ENCODE results near the gene AK2.
"Not testable (repeated sequence)": the region's sequence is repeated elsewhere in the genome, so short reads cannot be mapped to it uniquely, and the experiment has no call there.

The AK2 gene

DNA sequence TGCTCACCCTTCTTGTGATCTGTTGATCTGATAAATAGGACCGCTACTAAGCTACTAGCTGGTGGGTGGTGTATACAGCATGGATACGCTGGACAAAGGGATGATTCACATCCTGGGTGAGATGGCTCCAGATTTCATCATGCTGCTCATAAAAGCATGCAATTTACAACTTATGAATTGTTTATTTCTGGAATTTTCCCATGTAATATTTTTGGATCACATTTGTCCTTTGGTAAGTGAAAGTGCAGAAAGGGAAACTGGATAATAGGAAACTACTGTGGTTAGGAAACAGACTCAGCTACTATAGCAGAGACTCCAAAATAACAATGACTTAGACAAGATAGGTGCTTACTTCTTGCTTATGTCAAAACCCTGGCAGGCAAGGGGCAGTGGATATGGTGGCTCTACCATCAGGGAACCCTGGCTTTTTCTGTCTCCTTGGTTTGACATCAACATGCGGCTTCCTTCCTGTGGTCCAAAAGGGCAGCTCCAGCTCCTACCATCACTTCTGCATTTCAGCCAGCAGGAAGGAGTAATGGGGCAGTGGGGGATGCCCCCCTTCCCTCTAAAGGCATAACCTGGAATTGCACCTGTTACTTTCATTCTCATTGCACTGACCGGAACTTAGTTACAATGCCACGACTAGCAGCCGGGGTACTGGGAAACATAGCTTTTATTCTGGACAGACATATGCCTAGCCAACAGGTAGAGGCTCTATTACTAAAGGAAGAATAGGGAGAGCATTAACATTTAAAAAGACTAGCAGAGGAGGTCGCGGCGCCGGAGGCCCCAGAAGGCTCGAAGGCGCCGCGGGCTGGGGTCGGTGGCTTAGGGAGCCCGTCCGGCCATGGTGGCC is 13.8 kb upstream of the AK2 start:
- no peak for DNase-seq

DNA sequence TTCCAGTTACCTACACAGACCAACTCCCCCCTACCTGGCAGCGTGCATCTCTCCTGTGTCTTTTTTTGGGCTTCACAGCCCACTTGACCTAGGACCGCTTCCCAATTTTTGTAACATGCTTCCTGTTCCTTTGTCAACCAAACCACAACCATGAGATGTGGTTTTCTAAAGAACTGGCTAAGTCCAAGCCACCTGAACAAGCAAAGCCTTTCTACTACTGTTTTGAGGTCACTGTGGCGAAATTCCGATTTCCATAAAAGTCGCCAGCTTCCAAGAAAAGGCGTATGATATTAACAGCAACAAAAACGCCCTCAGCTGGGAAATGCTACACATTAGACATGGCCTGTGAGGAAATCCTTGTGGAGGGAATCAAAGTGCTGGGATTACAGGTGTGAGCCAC is 12.7 kb upstream of the AK2 start:
- DNase-seq = no peak

DNA sequence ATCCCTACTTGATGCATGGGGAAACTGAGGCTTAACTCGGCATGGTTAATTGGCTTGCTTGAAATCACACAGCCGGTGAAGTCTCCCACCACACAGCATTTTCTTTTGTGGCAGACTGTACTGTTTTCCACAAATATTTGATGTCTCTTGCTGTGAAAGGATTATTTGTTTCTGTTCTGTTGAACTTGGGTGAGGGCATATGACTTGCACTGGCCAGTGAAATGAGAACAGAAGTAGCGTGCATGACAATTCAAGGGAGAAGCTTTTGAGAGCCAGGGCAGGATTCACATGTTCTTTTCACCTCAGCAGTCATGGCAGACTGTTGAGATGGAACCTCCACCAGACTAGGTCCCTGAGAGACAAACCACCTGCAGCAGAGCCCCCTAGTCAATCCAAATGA is 11.7 kb upstream of the AK2 start:
- DNase-seq = no peak

DNA sequence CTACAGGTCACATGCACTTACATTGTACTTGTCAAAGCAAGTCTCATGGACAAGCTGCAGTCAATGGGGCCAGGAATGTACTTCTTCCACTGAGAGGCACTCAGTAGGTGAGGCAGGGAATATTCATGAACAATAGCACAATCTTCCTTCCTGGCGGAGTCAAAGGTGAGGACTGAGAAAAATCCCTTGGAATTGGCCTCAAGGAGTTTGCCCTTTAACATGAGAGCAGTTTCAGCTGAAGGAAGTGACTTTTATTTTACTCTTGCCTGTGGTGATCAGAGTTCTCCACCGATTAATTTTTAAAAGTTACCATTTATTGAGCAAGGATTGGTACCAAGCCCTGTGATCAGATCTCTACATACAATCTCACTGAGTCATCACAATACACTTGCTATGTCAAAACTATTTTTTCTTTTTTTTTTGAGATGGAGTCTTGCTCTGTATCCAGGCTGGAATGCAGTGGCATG is 11.2 kb upstream of the AK2 start:
- no peak for DNase-seq

DNA sequence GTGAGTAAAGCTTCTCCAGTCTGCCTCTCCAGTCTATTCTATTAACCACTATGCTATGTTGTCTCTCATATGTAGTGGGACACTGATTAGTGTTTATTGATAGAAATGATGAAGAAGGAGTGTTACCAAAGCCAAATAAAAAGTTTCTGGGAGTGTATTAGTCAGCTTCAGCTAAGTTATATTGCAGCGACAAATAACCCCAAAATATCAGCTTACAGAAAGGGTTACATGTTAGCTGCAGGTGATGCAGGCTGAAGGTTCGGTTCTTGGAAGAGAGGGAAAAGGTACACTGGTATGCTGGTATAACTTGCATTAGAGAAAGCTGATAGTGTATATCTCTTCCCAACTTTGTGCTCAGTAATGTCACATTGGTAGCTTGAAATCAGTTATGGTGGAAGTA is 10.6 kb upstream of the AK2 start:
- DNase-seq = no peak

DNA sequence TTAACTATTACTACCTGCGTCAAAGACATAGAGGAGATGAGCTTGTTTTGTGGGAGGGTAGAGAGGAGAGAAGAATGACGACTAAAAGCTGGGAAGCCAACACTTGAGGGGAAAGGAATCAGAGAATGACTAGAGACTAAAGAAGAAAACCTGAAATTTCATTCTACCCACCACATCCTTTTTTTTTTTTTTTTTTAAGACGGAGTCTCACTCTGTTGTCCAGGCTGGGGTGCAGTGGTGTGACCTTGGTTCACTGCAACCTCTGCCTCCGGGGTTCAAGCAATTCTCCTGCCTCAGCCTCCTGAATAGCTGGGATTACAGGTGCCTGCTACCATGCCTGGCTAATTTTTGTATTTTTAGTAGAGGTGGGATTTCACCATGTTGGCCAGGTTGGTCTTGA is 9.6 kb upstream of the AK2 start:
- DNase-seq = not testable (repeated sequence)

DNA sequence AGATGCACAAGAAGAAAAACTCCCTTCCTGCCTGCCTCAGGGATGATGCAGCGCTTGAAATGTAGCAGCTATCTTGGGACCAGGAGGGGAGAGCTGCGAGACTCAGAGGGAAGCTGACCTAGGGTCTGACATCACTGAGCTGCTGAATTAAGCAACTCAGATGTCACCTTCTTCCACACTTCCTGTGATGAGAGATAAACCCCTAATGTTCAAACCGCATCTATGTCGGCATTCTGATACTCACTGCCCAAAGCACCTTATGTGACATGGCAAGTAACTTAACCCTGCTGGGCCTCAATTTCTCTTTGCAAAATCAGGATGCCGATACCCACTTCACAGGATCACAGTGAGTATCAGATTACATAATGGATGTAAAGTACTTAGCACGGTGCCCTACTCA is 9.1 kb upstream of the AK2 start:
- DNase-seq = no peak

DNA sequence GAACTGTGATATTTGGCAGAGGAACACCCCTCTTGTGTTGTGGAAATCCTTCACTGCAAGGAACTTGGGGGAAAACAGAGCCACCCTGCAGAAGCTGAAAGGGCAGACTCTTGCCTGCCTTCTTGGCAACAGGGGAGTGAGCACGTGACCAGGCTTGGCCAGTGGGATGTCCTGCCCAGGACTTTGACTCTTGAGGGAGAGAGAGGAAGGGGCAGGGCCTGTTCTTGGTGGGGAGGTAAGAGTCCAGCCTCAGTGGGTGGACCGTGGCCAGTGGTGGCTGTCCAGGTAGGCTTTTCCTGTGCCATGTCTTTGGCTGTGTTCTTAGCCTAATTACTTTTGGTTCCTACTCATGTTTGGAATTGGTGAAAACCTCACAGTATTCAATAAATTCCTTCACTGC is 8.6 kb upstream of the AK2 start:
- no peak for DNase-seq

DNA sequence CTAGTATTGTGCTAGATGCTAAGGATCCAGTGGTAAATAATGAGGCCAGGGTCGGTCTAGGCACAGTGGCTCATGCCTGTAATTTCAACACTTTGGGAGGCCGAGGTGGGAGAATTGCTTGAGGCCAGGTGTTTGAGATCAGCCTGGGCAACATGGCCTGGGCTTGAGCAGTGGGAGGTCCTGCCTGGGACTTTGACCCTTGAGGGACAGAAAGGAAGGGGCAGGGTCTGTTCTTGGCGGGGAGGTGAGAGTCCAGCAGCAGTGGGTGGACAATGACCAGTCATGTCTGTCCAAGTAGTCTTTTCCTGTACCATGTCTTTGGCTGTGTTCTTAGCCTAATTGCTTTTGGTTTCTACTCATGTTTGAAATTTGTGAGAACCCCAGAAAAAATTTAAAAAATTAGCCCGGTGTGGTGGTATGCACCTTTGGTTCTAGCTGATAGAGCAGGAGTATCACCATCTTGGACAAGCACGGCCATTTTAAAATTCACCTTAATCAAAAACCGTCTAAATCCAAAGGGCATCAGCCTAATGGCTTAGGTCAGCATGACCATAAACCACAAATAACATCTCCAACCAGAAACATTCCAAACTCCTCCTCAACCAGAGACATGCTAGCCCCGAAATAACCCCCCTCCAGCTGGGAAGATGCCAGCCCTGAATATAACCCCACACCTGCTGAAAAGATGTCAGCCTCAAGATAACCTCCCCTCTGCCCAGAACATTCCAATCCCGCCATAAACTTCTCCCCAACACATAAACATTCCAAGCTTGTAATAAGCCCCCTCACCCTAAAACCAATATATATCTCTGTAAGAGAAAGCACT is 6.8 kb upstream of the AK2 start:
- DNase-seq = no peak

DNA sequence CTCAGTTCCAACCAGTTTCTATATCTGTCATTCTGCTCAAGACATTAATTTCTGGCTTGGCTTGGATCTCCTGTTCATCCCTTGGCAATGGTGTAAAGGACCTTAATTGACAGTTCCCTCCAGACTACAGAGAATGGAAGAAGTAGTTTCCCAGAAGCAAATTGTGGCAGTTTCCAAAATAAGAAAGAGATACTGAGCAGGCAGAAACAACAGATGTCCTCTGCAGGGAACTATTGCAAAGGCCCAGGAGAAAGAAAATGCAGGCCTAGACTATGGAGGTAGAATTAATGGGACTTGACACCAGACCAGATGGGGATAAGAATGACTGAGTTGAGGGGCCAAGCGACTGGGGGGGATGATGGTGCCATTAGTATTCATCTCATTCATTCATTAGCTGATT is 6.1 kb upstream of the AK2 start:
- DNase-seq = no peak

DNA sequence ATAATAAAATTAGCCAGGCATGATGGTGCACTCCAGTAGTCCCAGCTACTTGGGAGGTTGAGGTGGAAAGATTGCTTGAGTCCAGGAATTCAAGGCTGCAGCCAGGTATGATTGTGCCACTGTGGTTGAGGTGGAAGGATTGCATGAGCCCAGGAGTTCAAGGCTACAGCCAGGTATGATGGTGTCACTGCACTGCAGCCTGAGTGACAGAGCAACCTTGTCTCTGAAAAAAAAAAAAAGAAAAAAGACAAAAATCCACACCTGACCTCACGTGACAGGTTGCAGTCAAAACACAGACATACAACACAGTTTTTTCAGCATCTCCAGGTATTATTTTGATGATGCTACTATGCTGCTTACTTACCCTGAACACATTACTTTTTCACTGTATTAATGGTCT is 4.3 kb upstream of the AK2 start:
- DNase-seq = no peak

DNA sequence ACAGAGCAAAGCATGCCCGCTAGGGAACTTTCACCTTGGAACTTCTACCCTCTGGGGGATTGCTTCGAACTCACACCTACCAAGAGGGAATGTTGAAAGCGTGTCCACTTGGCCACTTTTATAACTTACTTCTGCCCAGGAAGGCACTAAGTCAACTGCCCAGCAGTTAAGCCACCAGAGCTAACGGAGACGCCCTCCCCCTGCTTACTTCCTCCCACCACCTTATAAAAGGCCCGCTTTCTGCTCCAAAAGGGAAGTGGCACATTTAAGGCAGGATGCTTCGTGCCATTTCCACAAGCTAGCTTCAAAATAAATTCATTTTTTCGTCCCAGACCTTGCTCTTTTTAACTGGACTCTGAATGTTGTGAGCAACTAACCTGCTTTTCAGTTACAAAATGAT is 3.2 kb upstream of the AK2 start:
- DNase-seq = no peak

DNA sequence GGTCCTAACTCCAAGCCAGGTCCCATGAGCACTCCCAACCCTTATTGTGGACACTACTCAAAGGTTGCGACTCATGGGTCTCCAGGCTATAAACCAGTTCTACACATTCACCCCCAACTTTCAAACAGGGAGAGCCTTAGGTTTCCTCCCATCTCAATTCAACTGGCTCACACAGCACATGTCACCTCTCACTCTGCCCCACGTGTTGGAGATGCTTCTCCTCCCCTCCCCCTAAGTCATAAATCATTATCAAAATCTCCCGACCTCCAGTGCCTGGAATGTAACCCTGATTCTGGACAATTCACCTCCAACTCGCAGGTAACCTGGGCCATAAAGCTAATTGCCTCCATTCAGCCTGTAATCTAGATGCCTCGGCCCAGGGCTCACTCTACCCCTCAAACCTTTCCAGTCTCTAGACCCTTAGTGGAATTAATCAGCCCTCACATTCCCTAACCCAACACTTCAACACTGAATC is 595 bp downstream of the AK2 start:
- DNase-seq = no peak

DNA sequence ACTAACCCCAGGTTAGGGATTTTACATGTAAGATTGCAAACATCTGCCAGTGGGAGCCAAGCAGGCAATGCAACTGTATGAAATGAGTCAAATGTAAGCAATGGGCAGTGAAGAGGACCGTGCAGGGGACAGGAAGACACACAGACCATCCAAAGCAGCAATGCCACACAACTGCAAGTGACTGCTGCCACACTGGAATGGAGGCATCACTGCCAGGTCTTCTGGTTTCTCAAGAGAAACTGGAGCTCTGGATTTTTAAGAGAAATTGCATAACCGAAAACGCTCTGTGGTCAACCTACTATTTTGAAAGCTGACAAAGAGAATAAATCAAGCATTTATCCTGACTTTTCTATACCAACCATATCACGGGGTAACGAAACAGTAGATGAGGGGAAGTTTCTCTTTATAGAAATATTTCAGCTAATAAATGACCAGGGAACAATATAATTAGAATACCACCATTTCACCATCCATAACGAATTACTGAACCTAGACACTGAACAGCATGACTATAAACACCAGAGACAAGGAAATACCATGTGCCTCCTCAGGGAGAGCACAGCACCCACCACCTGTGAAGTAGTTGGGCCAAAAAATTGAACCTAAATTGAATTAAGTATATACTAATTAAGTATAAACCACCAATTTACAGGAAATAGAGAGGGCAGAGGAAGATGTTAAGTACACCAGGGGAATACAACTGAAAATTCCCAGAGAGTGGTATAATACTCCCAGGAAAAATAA is 4.4 kb downstream of the AK2 start:
- DNase-seq = no peak

DNA sequence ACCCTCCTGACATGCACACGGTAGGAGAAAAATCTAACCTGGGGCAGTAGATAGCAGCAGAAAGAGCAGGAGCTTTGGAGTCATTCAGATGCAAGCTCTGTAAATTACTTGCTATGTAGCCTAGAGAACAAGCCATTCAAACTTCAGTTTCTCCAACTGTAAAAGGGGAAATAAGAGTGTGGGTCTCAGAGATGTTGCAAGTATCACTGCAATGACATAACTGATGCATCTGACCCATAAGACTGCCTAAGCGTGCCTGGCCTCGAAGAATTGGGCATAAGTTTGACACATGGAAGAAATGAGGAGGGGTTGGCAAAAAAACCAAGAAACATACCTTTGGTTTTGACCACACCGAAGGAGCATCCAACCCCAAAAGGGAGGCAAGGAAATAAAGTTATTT is 5.2 kb downstream of the AK2 start:
- DNase-seq = no peak

DNA sequence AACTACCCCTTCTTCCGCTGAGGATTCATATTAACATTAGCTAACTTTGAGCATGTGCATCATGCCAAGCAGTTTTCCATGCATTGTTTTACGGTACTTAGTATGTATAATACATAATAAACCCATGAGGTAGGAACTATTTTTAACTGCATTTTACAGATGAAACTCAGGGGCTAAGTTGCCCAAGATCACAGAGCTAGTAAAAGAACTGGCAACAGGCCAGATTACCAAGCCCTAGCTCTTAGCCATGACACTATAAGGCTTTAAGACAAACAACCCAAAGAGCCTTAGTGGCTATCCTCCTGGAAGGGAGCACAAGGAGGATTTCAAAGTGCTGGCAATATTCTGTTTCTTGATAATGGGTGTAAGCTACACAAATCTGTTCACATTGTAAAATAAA is 6.1 kb downstream of the AK2 start:
- DNase-seq = no peak

DNA sequence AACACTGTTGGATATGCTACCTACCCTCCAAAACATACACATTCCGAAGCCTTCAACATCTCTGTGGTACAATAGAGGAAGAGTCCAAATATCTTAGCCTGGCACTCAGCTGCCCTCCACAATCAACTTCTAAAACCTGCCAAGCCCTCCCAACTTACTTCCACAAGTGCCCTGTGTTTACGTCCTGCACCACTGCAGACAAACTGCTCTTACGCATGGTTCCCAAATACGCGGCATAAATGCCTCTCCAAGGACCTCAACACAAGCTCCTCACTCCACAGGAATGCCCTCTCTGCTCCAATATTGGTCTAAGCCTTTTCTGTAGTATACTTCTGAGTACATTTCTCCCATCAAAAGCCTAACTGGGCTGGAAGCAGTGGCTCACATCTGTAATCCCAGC is 6.8 kb downstream of the AK2 start:
- no peak for DNase-seq

DNA sequence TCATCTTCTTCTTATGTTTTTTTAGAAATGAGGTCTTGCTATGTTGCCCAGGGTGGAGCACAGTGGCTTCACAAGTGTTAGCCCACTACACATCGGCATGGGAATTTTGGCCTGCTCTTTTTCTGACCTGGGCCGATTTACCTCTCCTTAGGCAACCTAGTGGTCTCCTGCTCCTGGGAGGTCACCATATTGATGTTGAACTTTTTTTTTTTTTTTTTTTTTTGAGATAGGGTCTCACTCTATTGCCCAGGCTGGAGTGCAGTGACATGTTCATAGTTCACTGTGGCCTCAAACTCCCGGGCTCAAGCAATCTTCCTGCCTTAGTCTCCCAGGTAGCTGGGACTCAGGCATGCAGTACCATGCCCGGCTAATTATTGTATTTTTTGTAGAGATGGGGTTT is 7.5 kb downstream of the AK2 start:
- no peak for DNase-seq

DNA sequence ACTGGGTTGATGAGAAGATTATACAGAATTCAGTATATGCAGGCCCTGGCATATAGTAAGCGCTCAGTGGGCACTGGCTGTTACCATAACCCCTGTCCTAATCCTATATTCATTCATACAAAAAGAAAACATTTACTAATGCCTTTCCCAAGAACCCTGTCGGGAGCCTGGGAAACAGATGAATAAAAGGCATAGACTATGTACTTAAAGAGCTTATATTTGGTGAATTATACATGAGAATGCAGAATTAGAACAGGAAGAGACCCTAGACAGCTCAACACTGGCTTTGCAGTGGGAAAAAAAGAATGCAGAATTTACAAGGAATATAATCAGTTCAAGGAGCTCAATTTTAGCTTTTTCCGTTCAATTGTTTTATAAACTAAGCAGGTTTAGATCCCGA is 10.9 kb downstream of the AK2 start:
- DNase-seq = no peak

DNA sequence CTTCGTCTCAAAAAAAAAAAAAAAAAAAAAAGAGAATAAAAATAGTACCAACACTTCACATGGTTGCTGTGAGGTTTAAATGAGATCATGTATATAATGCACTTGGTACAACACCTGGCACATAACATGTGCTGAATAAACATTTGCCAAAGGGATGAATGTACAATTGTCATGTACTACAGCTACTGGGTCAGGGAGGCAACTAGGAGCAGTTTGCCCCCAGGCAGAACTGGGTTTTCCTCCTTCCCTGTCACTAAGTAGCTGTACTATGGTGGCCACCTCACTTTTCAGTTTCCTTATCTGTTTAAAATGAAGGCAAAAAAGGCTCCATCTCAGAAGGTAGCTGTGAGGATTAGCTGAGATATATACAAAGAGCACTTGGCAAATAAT is 11.5 kb downstream of the AK2 start:
- DNase-seq = no peak

DNA sequence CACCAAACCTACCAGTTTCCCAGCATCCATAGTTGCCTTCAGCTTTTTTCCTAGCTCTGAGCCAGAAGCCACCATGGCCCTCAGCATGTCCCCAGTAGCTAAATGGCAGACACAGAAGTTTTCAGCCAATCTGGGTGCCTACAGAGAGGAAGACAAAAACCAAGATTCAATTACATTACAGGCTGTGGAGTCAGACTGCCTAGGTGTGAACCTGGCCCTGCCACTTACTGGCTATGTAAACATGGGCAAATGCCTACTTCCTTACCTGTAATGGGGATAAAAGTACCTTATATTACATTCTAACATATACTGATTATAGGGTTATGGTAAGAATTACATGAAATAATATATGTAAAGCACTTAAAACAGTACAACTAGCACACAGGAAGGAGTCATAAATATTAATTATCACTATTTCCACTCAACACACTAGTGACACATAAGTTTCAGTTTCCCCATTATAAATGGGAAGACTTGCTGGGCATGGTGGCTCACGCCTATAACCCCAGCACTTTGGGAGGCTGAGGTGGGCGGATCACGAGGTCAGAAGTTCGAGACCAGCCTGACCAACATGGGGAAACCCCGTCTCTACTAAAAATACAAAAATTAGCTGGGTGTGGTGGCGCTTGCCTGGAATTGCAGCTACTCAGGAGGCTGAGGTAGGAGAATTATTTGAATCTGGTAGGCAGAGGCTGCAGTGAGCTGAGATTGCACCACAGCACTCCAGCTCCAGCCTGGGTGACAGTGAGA is 12.1 kb downstream of the AK2 start:
- peak; percentile 25 for DNase-seq

DNA sequence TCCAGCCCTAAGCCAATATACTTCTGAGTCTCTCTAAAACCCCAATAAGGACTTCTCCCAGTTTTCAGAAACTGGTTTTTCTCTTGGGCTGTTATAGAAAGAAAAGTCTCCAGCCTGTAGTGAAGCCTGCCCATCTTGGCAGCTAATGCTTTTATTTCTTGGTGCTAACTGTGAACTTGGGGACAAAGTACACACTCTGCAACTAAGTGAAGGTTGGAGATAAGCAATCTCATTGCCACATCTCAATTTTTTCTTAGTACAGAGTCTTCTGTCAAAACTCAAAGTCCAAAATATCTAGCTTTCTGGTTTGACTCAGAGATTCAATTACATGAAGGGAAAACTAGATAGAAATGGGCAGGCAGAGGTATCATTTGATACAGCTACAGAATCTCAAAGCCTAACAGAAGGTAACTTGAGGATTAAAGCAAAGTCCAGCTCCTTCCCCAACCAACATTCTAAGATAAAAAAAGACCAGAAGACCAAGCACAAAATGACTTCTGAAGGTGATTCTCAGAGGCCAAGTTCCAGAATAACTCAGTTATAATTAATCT is 14.0 kb downstream of the AK2 start:
- DNase-seq = no peak

All from NCI-H2029 (cell line).